PC-3 (cell line): ENCODE measurements around the gene DMAC2L.

Experiments
- EZH2 ChIP-seq: fragments of 300-600 bp; sonication (generic); IDR thresholded peaks from one replicate; pipeline ENCODE4 v1.6.1; 2017; ENCODE audit warnings: antibody characterized with exemption, mild to moderate bottlenecking, low read length; ENCODE audit not compliant: unreplicated experiment
- TF ChIP-seq, protein P1 (sequence below): fragments of 300-600 bp; sonication (generic); conservative IDR thresholded peaks from 2 replicates; pipeline ENCODE4 v1.5.1; 2017; ENCODE audit warnings: antibody characterized with exemption, low read depth, mild to moderate bottlenecking, low read length

DNA sequence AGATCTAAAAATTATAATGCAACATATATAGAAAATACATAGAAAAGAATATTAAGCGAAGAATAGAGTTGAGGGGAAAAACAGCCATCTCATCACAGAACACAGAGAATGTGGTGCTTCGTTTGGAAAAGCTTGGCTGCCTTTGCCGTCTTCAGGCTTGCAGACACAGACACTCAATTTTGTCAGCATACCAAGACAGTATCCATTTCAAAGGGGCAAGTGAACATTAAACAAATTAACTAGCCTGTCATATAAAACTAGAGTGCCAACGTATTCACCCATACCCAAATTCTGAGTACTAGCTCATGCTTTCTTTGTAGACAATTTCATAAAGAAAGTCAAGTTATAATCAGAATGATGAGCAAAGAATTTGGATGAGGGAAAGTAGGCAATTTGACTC, 40.5 kb downstream of the DMAC2L start:
- TF ChIP-seq, protein P1, sequence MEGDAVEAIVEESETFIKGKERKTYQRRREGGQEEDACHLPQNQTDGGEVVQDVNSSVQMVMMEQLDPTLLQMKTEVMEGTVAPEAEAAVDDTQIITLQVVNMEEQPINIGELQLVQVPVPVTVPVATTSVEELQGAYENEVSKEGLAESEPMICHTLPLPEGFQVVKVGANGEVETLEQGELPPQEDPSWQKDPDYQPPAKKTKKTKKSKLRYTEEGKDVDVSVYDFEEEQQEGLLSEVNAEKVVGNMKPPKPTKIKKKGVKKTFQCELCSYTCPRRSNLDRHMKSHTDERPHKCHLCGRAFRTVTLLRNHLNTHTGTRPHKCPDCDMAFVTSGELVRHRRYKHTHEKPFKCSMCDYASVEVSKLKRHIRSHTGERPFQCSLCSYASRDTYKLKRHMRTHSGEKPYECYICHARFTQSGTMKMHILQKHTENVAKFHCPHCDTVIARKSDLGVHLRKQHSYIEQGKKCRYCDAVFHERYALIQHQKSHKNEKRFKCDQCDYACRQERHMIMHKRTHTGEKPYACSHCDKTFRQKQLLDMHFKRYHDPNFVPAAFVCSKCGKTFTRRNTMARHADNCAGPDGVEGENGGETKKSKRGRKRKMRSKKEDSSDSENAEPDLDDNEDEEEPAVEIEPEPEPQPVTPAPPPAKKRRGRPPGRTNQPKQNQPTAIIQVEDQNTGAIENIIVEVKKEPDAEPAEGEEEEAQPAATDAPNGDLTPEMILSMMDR, result no peak
- TF ChIP-seq EZH2, result no peak
